OCI-LY7 (cell line): ENCODE measurements around the gene DUSP16.

Source experiments
- CTCF ChIP-seq: fragments of 200-600 bp; sonication (generic); conservative IDR thresholded peaks from 2 replicates; pipeline ENCODE4 v1.5.1; 2014; ENCODE audit warnings: mild to moderate bottlenecking, antibody characterized with exemption, low read length, moderate library complexity, mixed read lengths
- EZH2phosphoT487 ChIP-seq: fragments of 200-600 bp; sonication (generic); IDR thresholded peaks from 2 replicates; pipeline ENCODE4 v1.6.1; 2018; ENCODE audit warnings: low read depth, borderline replicate concordance, mild to moderate bottlenecking, mixed run types, antibody characterized with exemption, low read length, moderate library complexity, mixed read lengths

GRCh38 chr12:12460935-12461922, 101.4 kb downstream of the DUSP16 start:
- TF ChIP-seq CTCF (no peak), EZH2phosphoT487 (no peak)
